ENCODE results near the gene R3HDM4. TPM values are rescaled to one million over a fixed set of nuclear protein-coding genes. Genes with fewer than 3 reads are reported as not detected.

The R3HDM4 gene
- total RNA-seq, 1 experiment from 2014 or later = 55.8 TPM

DNA sequence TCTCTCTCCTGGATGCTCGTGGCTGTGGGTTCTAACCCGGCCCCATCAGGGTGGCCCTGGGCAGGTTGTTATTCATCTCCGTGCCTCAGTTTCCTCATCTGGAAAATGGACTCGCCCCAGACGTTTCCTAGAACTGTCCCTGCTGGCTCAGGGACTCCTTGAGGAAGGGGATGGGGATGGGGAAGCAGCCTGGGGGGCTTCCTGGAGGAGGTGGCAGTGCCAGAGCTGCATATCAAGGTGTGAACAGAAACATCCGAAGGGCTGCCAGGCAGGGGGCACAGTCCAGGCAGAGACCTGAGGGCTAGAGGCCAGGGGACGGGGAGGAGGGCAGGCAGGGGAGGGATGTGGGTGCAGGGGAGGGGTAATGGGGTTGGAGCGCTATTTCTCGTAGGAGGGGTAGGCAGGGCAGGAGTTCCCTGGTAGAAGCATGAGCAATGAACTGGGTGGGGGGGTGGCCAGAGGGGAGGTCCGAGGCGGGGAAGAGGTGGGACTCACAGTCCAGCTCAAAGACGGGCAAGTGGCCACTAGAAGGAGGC, 64.6 kb downstream of the R3HDM4 start:
- no peak overlapping the region for H3K27ac ChIP-seq
- POLR2A ChIA-PET (ENCODE audit: unreplicated experiment) = no interaction called here
- H3F3A ChIP-seq (ENCODE audit: insufficient read depth, low read depth) = peaks cover 31% of the 10 kb centered on the region; the same call in 1 of the 2 replicates
- no peak for TF ChIP-seq EZH2 (IDR thresholded peaks at IDR 0.05; ENCODE audit: low read depth)
- TF ChIP-seq, protein P1, sequence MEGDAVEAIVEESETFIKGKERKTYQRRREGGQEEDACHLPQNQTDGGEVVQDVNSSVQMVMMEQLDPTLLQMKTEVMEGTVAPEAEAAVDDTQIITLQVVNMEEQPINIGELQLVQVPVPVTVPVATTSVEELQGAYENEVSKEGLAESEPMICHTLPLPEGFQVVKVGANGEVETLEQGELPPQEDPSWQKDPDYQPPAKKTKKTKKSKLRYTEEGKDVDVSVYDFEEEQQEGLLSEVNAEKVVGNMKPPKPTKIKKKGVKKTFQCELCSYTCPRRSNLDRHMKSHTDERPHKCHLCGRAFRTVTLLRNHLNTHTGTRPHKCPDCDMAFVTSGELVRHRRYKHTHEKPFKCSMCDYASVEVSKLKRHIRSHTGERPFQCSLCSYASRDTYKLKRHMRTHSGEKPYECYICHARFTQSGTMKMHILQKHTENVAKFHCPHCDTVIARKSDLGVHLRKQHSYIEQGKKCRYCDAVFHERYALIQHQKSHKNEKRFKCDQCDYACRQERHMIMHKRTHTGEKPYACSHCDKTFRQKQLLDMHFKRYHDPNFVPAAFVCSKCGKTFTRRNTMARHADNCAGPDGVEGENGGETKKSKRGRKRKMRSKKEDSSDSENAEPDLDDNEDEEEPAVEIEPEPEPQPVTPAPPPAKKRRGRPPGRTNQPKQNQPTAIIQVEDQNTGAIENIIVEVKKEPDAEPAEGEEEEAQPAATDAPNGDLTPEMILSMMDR (conservative IDR thresholded peaks at IDR 0.05) = no peak
- H3K4me1 ChIP-seq (replicated peaks; ENCODE audit: insufficient read depth) = peaks cover 5% of the 10 kb centered on the region
- peaks cover 50% of the 10 kb centered on the region for H3K27me3 ChIP-seq (ENCODE audit: insufficient read depth, low read depth)
- intact Hi-C loops (cut with micrococcal nuclease; ENCODE audit: unreplicated experiment) = no loop called here
- CTCF ChIA-PET = interaction anchor here (0.6 kb wide), 1 partner anchor 10 kb away, joined by 3 read pairs; no protein-coding TSS in a partner anchor
- H3K9me3 ChIP-seq (ENCODE audit: insufficient read depth, low read depth) = no peaks in the 10 kb centered on the region
- H3K4me2 ChIP-seq = no peak overlapping the region
- H3K36me3 ChIP-seq (ENCODE audit: low read depth) = no peaks in the 10 kb centered on the region
- no TSS peak for BruUV-seq (replicated peaks)
- DNase-seq = no peak
- H3K9me2 ChIP-seq (ENCODE audit: insufficient read depth) = no peaks in the 10 kb centered on the region
- H3K79me2 ChIP-seq (ENCODE audit: low read depth) = no peaks in the 10 kb centered on the region
- no peak overlapping the region for H3K4me3 ChIP-seq
- H4K20me1 ChIP-seq (ENCODE audit: insufficient read depth) = no peaks in the 10 kb centered on the region; the same call in 1 of the 2 replicates
- H2AFZ ChIP-seq = no peak overlapping the region

Other genes starting within 250 kb of the R3HDM4 start
- gene FSTL3, start 236.8 kb downstream of the R3HDM4 start, total RNA-seq (2021) = 40.9 and 85.1 TPM in 2 replicates
- not detected in 2 replicates for gene PRSS57, start 217.8 kb downstream of the R3HDM4 start, total RNA-seq (2021)
- gene PALM, start 204.3 kb downstream of the R3HDM4 start, total RNA-seq (2021) = 1.8 and 6.1 TPM in 2 replicates
- gene MISP, start 162.1 kb downstream of the R3HDM4 start, total RNA-seq (2021) = 91.6 and 101 TPM in 2 replicates
- gene PTBP1, start 115.8 kb downstream of the R3HDM4 start, total RNA-seq (2021) = 461 and 542 TPM in 2 replicates
- 0.81 and 0.90 TPM in 2 replicates for gene PLPPR3, start 91.3 kb downstream of the R3HDM4 start, total RNA-seq (2021)
- gene AZU1, start 85.4 kb downstream of the R3HDM4 start, total RNA-seq (2021) = not detected in 2 replicates
- not detected in 2 replicates for gene PRTN3, start 72.2 kb downstream of the R3HDM4 start, total RNA-seq (2021)
- gene ELANE, start 60.9 kb downstream of the R3HDM4 start, total RNA-seq (2021) = not detected in 2 replicates
- 8.0 and 17.1 TPM in 2 replicates for gene CFD, start 53.6 kb downstream of the R3HDM4 start, total RNA-seq (2021)
- gene MED16, start 20.0 kb downstream of the R3HDM4 start, total RNA-seq (2021) = 54.7 and 63.8 TPM in 2 replicates
- not detected in 2 replicates for gene RNU6-9, start 19.7 kb downstream of the R3HDM4 start, total RNA-seq (2021)
- not detected in 2 replicates for gene KISS1R, start 4.1 kb upstream of the R3HDM4 start, total RNA-seq (2021)
- gene ARID3A, start 12.8 kb upstream of the R3HDM4 start, total RNA-seq (2021) = 9.2 and 10.7 TPM in 2 replicates
- 61.5 and 95.3 TPM in 2 replicates for gene WDR18, start 71.1 kb upstream of the R3HDM4 start, total RNA-seq (2021)
- 0.11 and 0.13 TPM in 2 replicates for gene GRIN3B, start 87.2 kb upstream of the R3HDM4 start, total RNA-seq (2021)
- 155 and 162 TPM in 2 replicates for gene TMEM259, start 107.9 kb upstream of the R3HDM4 start, total RNA-seq (2021)
- not detected in 2 replicates for gene RNU6-2, start 108.3 kb upstream of the R3HDM4 start, total RNA-seq (2021)
- gene CNN2, start 113.4 kb upstream of the R3HDM4 start, total RNA-seq (2021) = 168 and 206 TPM in 2 replicates
- gene ABCA7, start 126.9 kb upstream of the R3HDM4 start, total RNA-seq (2021) = 29.9 and 32.0 TPM in 2 replicates
- 20.2 and 20.6 TPM in 2 replicates for gene ARHGAP45, start 153.9 kb upstream of the R3HDM4 start, total RNA-seq (2021)
- 180 and 237 TPM in 2 replicates for gene POLR2E, start 182.2 kb upstream of the R3HDM4 start, total RNA-seq (2021)
- gene GPX4, start 190.8 kb upstream of the R3HDM4 start, total RNA-seq (2021) = 465 and 489 TPM in 2 replicates

Measured in PC-9 (cell line).